Panc1 (cell line): ENCODE measurements around the gene LBH. TPM values are rescaled to one million over a fixed set of nuclear protein-coding genes. Genes with fewer than 3 reads are reported as not detected.

ENCODE experiments used
- ATAC-seq: fragments of 200-7000 bp; cut with Tn5 transposase; 2 replicates; pipeline ENCODE4 v1.9.1; 2020; ENCODE audit warnings: mild to moderate bottlenecking, moderate library complexity
- BruUV-seq: library from RNA; stranded (reverse); fragments of 400-500 nt; replicated peaks from 2 replicates; lab custom pipeline; 2021; lab: Mats Ljungman, UMichigan
- CTCF ChIA-PET: fragments of 300-600 bp; sonication (Branson Sonifier 250); formaldehyde crosslinking; loops from one replicate; lab custom pipeline; 2022; ENCODE audit warnings: antibody characterized with exemption; lab: Charles Lee
- POLR2A ChIA-PET: fragments of 300-600 bp; sonication (Branson Sonifier 250); formaldehyde crosslinking; loops from one replicate; lab custom pipeline; 2022; ENCODE audit warnings: antibody characterized with exemption; lab: Charles Lee
- DNase-seq: peaks from one replicate; pipeline ENCODE4 v3.0.0-alpha.2; 2010; ENCODE audit warnings: low read depth, low spot score
- H3K27ac ChIP-seq: 2 replicates; pipeline ENCODE4 v1.5.1; 2011; ENCODE audit warnings: mild to moderate bottlenecking, low read length, inconsistent platforms
- H3K27me3 ChIP-seq: fragments of 200-500 bp; sonication (Bioruptor generic); 2 replicates; pipeline ENCODE4 v1.6.0; 2014; ENCODE audit warnings: low read length, inconsistent platforms; ENCODE audit not compliant: control insufficient read depth, insufficient read depth
- H3K36me3 ChIP-seq: fragments of 200-500 bp; sonication (Bioruptor generic); 2 replicates; pipeline ENCODE4 v1.5.1; 2014; ENCODE audit warnings: inconsistent platforms, mild to moderate bottlenecking, low read length, moderate library complexity; ENCODE audit not compliant: control insufficient read depth, insufficient read depth
- H3K4me1 ChIP-seq: 2 replicates; pipeline ENCODE4 v1.5.1; 2011; ENCODE audit warnings: inconsistent platforms, mild to moderate bottlenecking, low read length, moderate library complexity; ENCODE audit not compliant: control insufficient read depth, insufficient read depth
- H3K4me3 ChIP-seq, 2 experiments: 2 replicates each; pipeline ENCODE4 v1.5.1; 2011 to 2012; ENCODE audit warnings: low read depth in 2 of 2, low read length in 2 of 2, mild to moderate bottlenecking in 2 of 2, inconsistent platforms in 1 of 2, moderate library complexity in 1 of 2
- H3K9me3 ChIP-seq: fragments of 200-500 bp; sonication (Bioruptor generic); 2 replicates; pipeline ENCODE4 v1.5.1; 2014; ENCODE audit warnings: low read depth, mild to moderate bottlenecking, inconsistent platforms, low read length, moderate library complexity; ENCODE audit not compliant: control insufficient read depth, insufficient read depth
- POLR2AphosphoS5 ChIP-seq: IDR thresholded peaks from 2 replicates; pipeline ENCODE4 v1.6.1; 2012; ENCODE audit warnings: mild to moderate bottlenecking, low read depth, low read length, moderate library complexity
- REST ChIP-seq, 2 experiments: IDR thresholded peaks; 2 replicates each; pipeline ENCODE4 v1.6.1; 2011 to 2012; ENCODE audit warnings: low read depth in 2 of 2, control low read depth in 1 of 2, low read length in 1 of 2, mild to moderate bottlenecking in 1 of 2, moderate library complexity in 1 of 2; ENCODE audit not compliant: insufficient read depth in 1 of 2
- SIN3A ChIP-seq: IDR thresholded peaks from 2 replicates; pipeline ENCODE4 v1.6.1; 2012; ENCODE audit warnings: low read depth, mild to moderate bottlenecking, low read length, moderate library complexity, borderline replicate concordance; ENCODE audit not compliant: insufficient read depth
- TCF7L2 ChIP-seq: IDR thresholded peaks from 2 replicates; pipeline ENCODE4 v1.6.1; 2011; ENCODE audit warnings: mild to moderate bottlenecking, low read depth, low read length, inconsistent platforms
- in situ Hi-C: cut with HindIII; loops from 2 replicates; pipeline ENCODE4 v1.10.0; 2016; ENCODE audit warnings: low sequenced_read_pairs, low pct_unique_long_range_greater_than_20kb
- intact Hi-C: fragments of 100-400 bp; cut with micrococcal nuclease; formaldehyde crosslinking; loops from one replicate; pipeline ENCODE4 v1.10.0; 2022; ENCODE audit not compliant: unreplicated experiment
- total RNA-seq: library from RNA; stranded (reverse); gene quantifications from one replicate; pipeline ENCODE4 v1.2.1, GENCODE V29; 2021; ENCODE audit not compliant: unreplicated experiment
- TF ChIP-seq, protein P1 (sequence below): fragments of 450-650 bp; IDR thresholded peaks from 2 replicates; pipeline ENCODE4 v1.5.1; 2017; ENCODE audit warnings: mild to moderate bottlenecking

The LBH gene
- total RNA-seq, 1 experiment from 2014 or later: 2.2 TPM

- Histone ChIP-seq H3K4me1 (no peaks in the 10 kb centered on the region), H3K4me3 (no peak overlapping the region), H3K27ac (no peak overlapping the region), H3K36me3 (no peaks in the 10 kb centered on the region), H3K9me3 (no peaks in the 10 kb centered on the region), H3K27me3 (no peaks in the 10 kb centered on the region)
- CTCF ChIA-PET: no interaction called here
- no peak for DNase-seq
- in situ Hi-C loops: no loop called here
- POLR2A ChIA-PET: no interaction called here
- BruUV-seq: no TSS peak
- no peak for ATAC-seq
- intact Hi-C loops: no loop called here
- TF ChIP-seq SIN3A (no peak), TCF7L2 (no peak), REST (IDR thresholded peaks at IDR 0.05; ENCODE audit: insufficient read depth in 1 of 2, low read depth in 2 of 2, low read length in 1 of 2) (no peak), POLR2AphosphoS5 (no peak)
- TF ChIP-seq, protein P1, sequence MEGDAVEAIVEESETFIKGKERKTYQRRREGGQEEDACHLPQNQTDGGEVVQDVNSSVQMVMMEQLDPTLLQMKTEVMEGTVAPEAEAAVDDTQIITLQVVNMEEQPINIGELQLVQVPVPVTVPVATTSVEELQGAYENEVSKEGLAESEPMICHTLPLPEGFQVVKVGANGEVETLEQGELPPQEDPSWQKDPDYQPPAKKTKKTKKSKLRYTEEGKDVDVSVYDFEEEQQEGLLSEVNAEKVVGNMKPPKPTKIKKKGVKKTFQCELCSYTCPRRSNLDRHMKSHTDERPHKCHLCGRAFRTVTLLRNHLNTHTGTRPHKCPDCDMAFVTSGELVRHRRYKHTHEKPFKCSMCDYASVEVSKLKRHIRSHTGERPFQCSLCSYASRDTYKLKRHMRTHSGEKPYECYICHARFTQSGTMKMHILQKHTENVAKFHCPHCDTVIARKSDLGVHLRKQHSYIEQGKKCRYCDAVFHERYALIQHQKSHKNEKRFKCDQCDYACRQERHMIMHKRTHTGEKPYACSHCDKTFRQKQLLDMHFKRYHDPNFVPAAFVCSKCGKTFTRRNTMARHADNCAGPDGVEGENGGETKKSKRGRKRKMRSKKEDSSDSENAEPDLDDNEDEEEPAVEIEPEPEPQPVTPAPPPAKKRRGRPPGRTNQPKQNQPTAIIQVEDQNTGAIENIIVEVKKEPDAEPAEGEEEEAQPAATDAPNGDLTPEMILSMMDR: no peak
These were observed 40.0 kb downstream of the LBH start for GRCh38 chr2:30271301-30271700.

- BruUV-seq: no TSS peak
- no peaks in the 10 kb centered on the region for H3K36me3 ChIP-seq
- intact Hi-C loops: no loop called here
- no peaks in the 10 kb centered on the region for H3K27me3 ChIP-seq
- H3K9me3 ChIP-seq: no peaks in the 10 kb centered on the region
- DNase-seq (no peak), ATAC-seq (no peak)
- ChIA-PET POLR2A (no interaction called here), CTCF (no interaction called here)
- no peak overlapping the region for H3K4me3 ChIP-seq
- no peak overlapping the region for H3K27ac ChIP-seq
- in situ Hi-C loops: no loop called here
- H3K4me1 ChIP-seq: no peaks in the 10 kb centered on the region
- no peak for TF ChIP-seq SIN3A
These were observed 41.0 kb downstream of the LBH start for GRCh38 chr2:30272286-30272685.

- DNase-seq (no peak), ATAC-seq (no peak)
- no peak overlapping the region for H3K27ac ChIP-seq
- H3K9me3 ChIP-seq: no peaks in the 10 kb centered on the region
- H3K4me3 ChIP-seq: no peak overlapping the region
- no peaks in the 10 kb centered on the region for H3K27me3 ChIP-seq
- intact Hi-C loops: no loop called here
- no peaks in the 10 kb centered on the region for H3K36me3 ChIP-seq
- ChIA-PET CTCF (no interaction called here), POLR2A (no interaction called here)
- in situ Hi-C loops: no loop called here
- H3K4me1 ChIP-seq: no peaks in the 10 kb centered on the region
- no TSS peak for BruUV-seq
- TF ChIP-seq, protein P1: no peak
- TF ChIP-seq SIN3A (no peak), REST (IDR thresholded peaks at IDR 0.05; ENCODE audit: insufficient read depth in 1 of 2, low read depth in 2 of 2, low read length in 1 of 2) (no peak), TCF7L2 (no peak), POLR2AphosphoS5 (no peak)
These were observed 41.6 kb downstream of the LBH start for GRCh38 chr2:30272761-30273573.
